Measurements from ENCODE around the gene PPP1R3A.
"Not testable (repeated sequence)": the region's sequence is repeated elsewhere in the genome, so short reads cannot be mapped to it uniquely, and the experiment has no call there.

Gene PPP1R3A, protein sequence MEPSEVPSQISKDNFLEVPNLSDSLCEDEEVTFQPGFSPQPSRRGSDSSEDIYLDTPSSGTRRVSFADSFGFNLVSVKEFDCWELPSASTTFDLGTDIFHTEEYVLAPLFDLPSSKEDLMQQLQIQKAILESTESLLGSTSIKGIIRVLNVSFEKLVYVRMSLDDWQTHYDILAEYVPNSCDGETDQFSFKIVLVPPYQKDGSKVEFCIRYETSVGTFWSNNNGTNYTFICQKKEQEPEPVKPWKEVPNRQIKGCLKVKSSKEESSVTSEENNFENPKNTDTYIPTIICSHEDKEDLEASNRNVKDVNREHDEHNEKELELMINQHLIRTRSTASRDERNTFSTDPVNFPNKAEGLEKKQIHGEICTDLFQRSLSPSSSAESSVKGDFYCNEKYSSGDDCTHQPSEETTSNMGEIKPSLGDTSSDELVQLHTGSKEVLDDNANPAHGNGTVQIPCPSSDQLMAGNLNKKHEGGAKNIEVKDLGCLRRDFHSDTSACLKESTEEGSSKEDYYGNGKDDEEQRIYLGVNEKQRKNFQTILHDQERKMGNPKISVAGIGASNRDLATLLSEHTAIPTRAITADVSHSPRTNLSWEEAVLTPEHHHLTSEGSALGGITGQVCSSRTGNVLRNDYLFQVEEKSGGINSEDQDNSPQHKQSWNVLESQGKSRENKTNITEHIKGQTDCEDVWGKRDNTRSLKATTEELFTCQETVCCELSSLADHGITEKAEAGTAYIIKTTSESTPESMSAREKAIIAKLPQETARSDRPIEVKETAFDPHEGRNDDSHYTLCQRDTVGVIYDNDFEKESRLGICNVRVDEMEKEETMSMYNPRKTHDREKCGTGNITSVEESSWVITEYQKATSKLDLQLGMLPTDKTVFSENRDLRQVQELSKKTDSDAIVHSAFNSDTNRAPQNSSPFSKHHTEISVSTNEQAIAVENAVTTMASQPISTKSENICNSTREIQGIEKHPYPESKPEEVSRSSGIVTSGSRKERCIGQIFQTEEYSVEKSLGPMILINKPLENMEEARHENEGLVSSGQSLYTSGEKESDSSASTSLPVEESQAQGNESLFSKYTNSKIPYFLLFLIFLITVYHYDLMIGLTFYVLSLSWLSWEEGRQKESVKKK

DNA sequence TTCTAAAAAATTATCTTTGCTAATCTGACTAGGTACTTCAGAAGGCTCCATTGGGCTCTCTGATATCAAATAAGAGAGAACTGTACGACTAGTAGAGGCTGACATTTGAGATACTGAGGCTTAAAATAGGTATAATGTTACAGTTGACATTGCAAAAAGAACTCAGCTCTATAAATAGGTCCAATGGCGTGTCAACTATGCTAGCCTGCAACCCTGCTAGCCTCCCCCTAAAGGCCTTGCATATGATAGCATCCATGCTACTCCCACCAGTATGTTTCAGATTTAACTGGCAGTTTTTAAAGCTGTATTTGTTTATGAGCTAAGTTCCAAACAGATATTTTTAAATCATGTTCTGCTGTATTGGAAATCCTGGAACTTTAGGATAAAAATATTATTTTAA, at the start of gene PPP1R3A:
Gene PPP1R3A (minus strand): TSS at position 64 of the 400 bp plus-strand sequence. CDS start 13 bp downstream, at position 51.
- DNase-seq: peak; percentile 13

DNA sequence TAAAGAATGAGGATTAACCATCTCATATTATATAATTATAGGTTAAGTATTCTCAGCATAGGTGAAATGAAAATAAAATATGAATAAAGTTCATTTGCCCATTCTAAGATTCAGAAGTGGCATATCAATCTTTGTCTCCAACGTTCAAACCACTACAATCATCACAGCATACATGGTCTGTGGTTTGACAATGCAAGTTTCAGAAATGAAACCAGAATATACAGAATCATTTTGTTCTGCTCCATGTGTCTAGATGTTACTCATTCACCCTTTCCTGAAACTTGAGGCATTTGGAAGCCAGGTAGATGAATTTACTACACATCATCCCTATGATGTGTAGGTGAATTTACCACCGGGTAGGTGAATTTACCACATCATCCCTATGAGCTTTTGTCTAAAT, 44.5 kb upstream of the PPP1R3A start:
- DNase-seq: no peak

DNA sequence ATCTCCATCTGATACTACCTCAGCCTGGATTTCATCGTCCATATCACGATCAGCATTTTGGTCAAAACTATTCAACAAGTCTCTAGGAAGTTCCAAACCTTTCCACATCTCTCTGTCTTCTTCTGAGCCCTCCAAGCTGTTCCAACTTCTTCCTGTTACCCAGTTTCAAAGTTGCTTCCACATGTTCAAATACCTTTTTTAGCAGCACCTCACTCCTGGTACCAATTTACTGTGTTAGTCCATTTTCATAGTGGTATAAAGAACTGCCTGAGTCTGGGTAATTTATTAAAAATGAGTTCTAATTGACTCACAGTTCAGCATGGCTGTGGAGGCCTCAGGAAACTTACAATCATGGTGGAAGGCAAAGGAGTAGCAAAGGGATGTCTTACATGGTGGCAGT, 41.1 kb upstream of the PPP1R3A start:
- DNase-seq: no peak

DNA sequence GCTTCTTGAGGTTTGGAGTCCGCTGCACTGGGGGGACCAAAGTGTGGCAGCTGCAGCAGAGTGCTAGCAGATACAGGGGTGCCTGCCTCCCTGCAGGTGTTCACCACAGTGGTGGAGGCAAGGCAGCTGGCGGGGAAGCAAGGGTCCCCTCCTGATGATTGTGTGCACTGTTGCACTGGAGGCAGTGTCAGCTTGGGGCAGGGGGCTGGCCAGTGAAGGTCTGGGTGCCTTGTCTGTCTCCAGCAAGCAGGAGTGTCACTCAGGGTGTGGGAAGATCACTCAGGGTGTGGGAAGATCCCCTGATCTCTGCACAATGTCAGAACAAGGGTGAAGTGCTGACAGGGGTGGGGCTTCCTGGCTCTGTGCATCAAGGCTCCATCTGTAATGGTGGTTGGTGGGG, 36.3 kb upstream of the PPP1R3A start:
- DNase-seq: no peak

DNA sequence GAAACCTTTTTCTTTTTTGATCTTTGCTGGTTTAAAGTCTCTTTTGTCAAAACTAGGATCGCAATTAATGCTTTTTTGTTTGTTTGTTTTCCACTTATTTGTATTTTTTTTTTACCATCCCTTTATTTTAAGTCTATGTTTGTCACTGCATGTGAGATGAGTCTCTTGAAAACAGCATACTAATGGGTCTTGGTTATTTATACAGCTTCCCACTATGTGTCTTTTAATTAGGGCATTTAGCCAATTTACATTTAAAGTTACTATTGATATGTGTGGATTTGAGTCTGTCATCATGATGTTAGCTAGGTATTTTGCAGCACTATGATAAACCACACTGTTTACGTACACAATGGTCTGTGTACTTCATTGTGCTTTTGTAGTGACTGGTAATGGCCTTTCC, 34.7 kb upstream of the PPP1R3A start:
- no peak for DNase-seq

DNA sequence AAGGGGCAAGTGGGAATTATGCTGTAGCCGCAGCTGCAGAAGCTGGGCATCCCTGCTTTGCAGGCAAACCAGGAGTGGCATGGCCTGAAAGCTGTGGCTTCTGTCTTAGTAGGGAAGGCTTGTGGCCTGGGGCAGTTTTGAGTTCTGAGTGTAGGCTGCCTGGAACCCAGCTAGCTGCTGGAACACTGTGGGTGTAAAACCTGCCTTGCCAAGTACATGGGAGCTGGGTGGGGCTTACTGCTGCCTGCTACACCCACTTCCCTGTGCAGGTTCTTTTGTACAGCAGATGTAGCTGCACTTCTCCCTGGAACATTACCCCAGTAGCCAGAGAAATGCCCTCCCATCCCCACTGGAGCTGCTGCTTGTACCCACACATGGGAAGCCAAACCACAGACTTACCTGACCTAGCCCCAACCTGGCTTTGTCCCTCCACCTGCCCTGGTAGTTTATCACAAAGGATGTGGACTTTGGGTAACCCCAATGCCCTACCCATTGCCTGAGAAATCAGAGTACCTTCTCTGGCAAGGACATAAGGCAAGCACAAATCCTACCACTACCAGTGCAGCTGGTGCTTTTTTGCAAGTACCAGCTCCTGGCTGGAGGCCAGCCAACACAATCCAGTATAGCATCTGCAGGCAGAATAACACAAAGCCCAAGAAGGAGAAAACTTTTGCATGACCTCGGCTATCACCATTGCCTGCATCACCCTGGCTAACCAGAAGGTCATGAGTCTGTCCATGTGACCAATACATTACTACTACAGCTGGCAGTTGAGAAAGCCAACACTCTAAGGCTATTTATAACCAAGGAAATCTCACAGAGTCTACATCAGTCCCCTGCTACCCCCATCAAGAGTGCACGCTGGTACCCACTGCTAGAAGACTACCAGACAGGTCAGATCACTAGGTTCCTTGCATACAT, 26.5 kb upstream of the PPP1R3A start:
- no peak for DNase-seq

DNA sequence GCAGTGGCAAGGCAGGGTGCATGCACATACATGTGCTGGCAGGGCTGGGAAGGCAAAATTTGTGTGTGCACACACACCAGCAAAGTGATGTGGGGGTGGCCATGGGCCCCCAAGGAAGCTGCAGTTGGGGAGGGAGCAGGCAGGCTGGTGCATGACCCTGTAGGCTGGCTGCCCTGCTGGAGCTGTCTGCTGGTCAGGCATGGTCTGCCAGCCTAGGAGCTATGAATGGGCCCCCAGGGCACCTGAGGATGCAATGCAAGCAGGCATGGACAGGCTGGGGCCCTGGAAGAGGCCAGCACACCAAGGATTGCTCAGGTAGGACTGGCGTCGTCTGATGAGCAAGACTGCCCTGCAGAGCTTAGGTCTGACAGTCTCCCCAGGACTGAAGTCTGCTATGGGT, 18.2 kb upstream of the PPP1R3A start:
- no peak for DNase-seq

DNA sequence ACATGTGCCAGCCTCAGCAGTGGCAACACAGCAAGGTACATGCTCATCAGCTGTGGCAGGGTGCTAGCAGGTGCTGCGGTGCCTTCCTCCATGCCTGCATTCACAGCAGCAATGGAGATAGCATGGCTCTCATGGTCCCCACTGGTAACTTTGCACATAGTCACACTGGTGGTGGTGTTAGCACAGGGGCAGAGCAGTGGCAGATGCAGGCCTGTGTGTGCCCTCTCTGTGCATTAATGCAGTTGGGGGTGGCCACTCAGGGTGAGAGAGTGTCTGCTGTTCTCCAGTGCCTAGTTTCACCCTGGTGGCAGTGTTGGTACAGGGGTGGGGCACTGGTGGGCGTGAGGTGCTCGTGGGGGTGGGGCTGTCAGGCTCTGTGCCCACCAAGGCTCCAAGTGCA, 17.7 kb upstream of the PPP1R3A start:
- no peak for DNase-seq

DNA sequence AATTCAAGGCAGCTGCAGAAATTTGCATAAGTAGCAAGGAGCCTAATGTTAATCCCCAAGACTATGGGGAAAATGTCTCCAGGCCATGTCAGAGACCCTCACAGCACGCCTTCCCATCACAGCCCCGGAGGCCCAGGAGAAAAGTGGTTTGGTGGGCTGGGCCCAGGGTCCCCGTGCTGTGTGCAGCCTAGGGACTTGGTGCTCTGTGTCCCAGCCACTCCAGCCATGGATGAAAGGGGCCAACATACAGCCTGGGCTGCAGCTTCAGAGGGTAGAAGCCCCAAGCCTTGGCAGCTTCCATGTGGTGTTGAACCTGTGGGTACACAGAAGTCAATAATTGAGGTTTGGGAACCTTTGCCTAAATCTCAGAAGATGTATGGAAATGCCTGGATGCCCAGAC, 10.6 kb upstream of the PPP1R3A start:
- not testable (repeated sequence) for DNase-seq

DNA sequence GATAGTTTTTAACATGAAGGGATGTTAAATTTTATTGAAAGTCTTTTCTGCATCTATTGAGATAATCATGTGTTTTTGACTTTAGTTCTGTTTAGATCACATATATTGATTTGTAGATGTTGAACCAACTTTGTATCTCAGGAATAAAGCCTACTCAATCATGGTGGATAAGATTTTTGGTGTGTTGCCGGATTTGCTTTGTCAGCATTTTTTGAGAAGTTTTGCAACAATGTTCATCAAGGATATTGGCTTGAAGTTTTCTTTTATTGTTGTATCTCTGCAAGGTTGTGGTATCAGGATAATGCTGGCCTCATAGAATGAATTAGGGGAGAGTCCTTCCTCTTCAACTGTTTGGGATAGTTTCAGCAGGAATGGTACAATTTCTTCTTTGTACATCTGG, 9.3 kb upstream of the PPP1R3A start:
- DNase-seq: no peak

DNA sequence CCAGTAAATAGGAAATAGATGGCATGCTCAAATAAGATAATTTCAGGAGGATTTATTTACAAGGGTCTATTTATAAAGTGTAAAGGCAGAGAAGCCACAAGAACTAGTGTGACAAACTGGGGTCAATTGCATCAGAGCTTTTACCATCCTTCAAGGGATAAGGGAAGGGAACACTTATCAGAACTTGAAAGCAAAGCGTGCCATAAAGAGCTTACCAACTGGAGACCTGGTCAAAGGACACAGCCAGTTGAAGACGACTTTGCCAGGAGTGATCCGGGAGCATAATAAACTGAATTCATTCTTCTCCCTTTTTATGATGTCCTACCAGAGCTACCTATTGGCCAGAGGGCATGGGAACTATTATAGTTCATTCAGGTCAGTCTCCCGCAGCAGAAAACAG, 3.2 kb upstream of the PPP1R3A start:
- DNase-seq: no peak

DNA sequence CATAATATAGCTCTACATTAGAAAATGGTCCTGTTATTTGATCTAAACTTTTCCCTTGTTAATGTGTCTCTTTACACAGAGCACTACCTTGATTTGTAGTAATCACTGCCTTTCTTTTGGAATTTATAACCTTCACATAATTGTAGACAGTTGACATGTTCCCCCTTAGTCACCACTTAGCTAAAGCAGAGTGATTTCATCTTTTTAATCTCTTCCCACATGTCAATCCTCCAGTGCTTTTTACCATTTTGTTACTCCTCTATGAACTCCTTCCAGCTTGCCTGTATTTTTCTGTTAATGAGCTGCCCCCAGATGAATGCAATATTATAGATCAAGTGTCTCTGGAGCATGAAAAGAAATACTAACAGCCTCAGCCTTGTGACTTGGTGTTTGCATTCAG, 2.6 kb upstream of the PPP1R3A start:
- DNase-seq: no peak

DNA sequence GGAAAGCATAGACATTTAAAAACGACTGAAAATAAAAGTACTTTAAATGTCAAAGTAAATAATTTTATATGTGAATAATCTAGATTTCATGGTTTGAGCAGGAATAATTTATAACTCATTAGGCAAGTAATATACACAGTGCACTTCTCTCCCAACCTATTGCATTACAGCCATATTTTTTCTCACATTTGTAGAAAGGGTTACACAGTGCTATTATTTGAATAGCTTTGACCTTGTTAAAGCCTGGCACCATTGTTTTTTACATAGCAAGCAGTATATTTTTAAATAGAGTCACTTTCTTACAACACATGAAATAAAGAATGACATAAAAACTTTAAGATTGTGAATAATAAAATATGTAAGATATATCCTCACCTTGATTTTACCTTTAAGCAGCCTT, 969 bp downstream of the PPP1R3A start:
- DNase-seq: no peak

DNA sequence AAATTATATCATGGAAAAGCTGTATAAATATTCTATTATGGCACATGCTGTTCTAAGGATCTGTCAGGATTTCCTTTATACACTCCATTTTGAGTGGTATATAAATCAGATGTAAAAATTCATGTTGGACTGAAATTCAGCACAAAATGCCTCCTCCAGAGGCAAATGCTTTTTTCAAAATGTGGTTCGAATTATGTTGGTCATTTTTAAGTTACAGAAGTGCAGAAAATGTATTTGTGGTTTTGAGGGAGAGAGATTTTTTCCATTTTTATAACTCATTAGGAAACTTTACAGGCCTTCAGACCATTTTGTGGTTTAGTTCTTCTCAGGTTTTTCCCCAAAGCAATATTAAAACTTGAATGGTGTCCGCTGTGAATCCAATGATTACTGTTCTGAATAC, 2.9 kb downstream of the PPP1R3A start:
- no peak for DNase-seq

DNA sequence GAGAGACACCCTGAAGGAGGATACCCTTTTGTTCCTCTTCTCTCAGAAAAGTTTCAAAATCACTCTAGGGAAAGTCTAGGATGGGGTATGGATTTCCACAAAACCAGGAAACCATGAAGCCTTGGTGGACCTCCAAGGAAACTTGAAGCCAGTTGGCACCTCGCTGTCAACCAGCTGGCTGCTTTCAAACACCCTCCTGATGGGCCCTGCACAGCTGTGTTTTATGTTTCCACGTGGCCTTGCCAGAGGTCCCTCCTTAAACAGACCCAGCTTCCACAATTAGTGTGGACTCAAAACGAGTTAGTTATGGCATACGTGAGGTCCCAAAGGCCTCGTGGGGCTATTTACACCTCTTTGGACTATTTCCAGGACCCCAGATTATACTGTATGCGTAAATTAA, 5.9 kb downstream of the PPP1R3A start:
- DNase-seq: no peak

DNA sequence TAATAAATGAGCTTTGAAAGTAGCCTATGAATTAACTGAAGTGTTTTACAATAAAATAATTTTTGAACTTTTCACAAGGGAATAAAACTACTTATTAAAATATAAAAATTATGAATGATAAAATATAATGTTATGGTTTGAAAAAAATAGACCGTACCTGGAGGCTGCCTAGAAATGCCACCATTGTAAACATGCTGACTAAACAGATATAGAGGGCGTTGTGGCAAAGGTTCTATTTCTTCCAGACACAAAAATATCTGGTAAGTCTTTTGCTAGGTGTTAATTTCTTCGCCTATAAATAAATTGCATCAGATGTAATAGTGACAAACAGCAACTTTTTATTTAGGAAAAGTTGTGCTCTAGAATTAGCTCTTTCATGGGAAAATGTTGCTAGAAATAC, 11.2 kb downstream of the PPP1R3A start:
- no peak for DNase-seq

DNA sequence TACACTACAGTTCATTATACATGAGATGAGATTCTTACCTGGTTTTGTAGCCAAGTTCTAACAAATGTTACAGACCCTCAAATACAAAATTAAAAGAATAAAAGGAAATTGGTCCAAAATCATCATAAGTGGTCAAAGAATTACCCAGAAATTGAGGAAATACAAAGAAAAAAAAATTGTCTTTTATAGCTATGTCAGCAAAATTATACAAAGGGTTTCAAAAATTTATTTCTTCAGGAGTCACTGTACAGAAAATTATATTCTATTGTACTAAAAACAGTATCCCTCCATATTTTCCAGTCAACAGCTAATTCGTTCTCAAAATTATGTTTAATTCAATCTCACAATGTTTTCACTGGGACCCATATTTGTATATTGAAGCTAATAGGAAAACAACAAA, 14.3 kb downstream of the PPP1R3A start:
- no peak for DNase-seq

DNA sequence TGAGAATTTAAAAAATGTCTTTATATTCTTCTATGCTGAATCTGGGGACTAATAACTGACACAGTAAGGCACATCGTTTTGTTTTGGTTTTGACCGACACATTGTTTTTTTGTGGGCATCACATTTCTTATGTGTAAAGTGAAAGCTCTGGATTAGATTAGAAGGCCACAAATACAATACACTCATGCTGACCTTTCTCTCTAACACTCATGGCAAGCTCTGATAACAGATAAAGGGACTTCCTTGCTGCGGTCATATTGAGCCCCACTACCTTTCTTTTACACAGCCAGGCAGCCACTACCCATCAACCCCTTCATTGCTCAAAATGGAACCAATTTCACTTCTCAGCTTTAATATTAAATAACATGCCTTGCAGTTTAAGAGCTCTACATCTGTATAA, 26.0 kb downstream of the PPP1R3A start:
- no peak for DNase-seq

DNA sequence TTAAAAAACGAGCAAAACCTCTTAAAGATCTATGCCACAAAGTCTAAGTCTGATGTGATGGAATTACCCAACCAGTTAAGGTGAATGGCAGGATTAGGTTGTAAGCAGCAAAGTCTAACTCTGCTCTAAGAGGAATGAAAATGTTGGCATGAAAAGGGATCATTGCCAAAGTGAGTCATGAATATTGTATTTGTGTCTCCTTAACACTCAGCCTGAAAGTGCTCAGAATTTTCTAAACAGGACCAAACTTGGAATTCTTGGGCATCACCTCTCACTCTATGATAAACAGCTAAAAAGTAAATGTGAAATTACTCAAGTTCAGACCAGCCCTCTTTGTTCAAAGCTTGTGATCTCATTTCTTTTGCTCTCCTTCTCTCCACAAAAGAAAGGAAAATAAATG, 27.0 kb downstream of the PPP1R3A start:
- DNase-seq: no peak

DNA sequence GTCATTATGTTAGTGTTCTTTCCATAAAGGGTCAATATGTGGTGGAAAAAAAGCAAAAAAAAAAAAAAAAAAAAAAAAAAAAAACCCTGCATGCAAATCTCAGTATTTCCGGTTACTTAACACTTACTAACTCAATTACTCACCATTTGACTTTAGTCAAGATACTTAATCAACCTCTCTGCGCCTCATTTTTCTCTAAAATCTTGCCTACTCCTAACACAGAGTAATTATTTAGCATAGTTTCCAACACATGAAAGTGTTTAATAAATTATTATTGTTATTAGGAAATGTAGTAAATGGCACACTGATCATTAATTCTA, 27.8 kb downstream of the PPP1R3A start:
- DNase-seq: no peak

DNA sequence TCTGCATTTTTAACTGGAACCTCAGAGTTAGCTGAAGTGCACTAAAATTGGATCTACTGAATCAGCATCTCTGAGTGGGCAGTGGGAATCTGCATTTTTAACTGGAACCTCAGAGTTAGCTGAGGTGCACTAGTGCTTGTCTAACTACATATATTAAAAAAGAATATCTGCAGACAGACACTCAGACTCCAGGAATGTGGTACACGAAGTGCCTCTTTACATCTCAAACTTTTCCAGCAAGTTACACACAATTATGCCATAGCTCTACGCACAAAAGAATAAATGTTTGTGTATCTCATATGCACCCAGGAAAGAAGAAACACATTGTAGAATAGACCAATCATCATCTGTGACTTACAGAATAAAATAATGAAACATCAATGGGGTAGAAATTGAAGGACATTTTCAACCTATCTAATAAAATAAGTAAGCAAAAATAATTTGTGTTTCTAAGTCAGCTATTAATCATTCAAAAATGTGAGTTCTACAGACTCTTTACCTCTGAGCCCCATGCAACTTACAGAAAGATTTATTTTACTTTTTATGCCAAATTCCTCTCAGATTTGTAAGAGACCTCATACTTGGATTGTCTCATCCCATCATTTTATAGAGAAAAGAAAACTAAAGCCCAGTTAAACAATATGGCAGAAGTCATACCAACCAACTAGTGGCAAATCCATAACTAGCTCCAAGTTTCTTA, 28.3 kb downstream of the PPP1R3A start:
- no peak for DNase-seq

DNA sequence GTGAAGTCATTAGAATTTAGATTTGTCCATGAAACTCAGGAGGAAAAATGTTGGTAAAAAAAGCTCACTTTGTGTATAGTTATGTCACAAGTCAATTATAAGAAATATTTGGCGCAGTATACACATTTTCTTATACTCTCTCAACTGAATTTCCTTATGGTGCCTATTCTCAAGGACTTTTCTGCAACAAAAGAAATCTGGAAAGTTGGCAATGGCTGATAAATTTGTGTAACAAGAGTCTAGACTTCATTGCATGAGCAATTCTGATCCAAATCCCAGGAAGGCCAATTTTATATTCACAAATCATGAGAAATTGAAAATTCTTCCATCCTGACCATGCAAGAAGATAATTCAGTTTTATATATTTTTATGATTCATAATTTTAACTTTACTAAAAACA, 35.7 kb downstream of the PPP1R3A start:
- no peak for DNase-seq
